GM12873 (cell line): Measurements from ENCODE around the gene EBP.

ENCODE experiments used
- TF ChIP-seq, protein P1 (sequence below): IDR thresholded peaks from 2 replicates; pipeline ENCODE4 v1.5.1; 2012; ENCODE audit warnings: low read depth, mild to moderate bottlenecking, moderate library complexity, low read length, control low read depth; ENCODE audit not compliant: insufficient read depth; ENCODE audit errors: missing control alignments

The EBP gene

DNA sequence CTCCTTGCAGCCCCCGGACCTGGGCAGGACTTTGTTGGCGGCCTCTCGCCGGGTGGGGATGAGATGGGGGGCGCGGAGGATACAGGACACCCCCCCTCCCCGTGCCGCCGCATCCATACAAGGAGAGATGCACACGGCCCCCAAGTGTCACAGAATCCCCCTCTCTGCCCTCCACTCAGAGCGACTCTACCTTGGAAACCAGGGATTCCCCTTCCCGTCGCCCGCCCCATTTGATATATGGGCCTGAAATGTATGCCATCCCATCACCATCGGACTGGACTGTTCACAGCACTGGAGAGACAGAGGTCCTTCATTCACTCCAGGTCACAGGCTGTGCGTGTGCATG lies 12.4 kb upstream of the EBP start:
- TF ChIP-seq, protein P1, sequence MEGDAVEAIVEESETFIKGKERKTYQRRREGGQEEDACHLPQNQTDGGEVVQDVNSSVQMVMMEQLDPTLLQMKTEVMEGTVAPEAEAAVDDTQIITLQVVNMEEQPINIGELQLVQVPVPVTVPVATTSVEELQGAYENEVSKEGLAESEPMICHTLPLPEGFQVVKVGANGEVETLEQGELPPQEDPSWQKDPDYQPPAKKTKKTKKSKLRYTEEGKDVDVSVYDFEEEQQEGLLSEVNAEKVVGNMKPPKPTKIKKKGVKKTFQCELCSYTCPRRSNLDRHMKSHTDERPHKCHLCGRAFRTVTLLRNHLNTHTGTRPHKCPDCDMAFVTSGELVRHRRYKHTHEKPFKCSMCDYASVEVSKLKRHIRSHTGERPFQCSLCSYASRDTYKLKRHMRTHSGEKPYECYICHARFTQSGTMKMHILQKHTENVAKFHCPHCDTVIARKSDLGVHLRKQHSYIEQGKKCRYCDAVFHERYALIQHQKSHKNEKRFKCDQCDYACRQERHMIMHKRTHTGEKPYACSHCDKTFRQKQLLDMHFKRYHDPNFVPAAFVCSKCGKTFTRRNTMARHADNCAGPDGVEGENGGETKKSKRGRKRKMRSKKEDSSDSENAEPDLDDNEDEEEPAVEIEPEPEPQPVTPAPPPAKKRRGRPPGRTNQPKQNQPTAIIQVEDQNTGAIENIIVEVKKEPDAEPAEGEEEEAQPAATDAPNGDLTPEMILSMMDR, result no peak

DNA sequence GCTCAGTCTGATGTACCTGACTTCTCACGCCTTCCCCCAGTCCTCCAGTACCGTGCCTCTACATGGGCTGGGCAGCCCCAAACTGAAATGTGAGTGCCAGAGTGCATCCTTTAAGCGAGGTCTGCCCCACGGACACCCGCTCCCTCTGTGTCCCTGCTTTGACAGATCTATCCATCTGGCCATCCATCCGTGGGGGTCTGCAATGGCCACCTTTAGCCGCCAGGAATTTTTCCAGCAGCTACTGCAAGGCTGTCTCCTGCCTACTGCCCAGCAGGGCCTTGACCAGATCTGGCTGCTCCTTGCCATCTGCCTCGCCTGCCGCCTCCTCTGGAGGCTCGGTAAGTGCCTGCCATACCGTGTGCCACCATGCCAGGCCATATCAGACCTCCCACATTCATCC lies 12.0 kb upstream of the EBP start:
- TF ChIP-seq, protein P1, result no peak

DNA sequence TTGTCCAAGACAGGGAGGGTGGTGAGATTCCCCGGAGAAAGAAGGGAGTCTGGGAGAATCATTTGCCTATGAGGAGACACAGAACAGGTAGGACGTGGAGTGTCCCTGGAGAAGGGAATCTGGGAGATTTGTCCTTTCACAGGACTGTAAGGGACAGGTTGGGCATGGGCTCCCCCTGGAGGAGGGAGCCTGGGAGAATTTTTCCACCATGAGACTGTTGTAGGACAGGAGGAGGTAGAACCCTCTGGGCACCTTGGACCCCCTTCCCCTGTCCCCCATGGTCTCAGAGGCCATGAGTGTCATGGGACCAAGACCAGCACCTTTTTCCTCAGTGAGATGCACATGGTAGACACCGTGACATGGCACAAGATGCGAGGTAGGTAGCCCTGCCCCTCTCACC lies 10.0 kb upstream of the EBP start:
- TF ChIP-seq, protein P1, result peak; percentile 28

DNA sequence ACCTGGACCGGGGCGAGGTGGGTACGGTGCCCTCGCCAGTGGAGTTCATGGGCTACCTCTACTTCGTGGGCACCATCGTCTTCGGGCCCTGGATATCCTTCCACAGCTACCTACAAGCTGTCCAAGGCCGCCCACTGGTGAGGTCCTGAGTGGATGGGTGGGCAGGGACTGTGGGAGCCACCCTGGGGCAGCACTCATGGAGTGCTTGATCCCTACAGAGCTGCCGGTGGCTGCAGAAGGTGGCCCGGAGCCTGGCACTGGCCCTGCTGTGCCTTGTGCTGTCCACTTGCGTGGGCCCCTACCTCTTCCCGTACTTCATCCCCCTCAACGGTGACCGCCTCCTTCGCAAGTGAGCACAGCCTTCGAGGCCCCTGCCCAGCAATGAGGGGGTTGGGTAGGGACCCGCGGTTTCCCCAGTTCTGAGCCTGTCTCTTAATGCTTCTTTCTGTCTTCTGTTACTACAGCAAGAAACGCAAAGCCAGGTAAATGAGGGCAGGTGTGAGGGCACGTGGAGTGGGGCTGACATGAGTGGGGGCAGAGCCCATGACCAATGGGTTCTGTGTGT lies 9.2 kb upstream of the EBP start:
- TF ChIP-seq, protein P1, result no peak

DNA sequence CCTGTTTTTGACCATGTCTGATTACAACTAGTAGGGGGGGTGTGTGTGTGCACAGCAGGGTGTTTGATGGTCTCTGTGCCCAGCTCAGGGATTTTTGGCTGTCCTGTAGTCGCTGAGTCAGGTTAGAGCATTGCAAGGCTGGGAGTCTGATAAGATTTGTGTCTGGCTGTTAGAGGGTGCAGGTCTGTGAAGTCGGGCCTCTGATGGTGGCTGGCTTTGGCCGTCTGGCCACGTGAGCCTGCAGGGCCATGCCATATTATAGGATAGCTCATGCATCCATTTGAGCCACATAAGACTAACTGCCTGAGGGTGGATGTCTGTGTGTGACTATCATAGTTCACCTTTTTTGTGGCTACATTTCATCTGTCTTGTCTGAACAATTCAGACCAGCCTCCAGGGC lies 7.9 kb upstream of the EBP start:
- TF ChIP-seq, protein P1, result no peak

DNA sequence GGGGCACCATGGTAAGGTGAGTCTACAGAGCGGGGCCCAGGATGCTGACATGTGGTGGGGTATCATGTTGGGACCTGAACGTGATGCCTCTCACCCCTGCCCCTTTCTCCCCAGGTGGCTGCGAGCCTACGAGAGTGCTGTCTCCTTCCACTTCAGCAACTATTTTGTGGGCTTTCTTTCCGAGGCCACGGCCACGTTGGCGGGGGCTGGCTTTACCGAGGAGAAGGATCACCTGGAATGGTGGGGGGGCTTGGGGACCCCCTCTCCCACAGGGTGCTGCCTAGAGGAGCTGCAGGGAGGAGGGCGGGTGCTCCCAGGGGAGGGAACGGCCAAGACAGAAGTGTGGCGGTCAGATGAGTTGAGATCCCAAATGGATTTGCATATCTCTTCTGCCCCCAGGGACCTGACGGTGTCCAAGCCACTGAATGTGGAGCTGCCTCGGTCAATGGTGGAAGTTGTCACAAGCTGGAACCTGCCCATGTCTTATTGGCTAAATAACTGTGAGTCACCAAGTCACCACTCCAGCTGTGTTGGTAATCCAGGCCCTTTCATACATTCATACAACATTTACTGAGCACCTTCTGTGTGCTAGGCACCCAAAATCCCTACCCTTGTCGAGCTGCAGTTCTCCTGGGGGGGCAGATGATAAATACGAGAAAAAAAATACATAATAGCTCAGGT lies 7.3 kb upstream of the EBP start:
- TF ChIP-seq, protein P1, result no peak

DNA sequence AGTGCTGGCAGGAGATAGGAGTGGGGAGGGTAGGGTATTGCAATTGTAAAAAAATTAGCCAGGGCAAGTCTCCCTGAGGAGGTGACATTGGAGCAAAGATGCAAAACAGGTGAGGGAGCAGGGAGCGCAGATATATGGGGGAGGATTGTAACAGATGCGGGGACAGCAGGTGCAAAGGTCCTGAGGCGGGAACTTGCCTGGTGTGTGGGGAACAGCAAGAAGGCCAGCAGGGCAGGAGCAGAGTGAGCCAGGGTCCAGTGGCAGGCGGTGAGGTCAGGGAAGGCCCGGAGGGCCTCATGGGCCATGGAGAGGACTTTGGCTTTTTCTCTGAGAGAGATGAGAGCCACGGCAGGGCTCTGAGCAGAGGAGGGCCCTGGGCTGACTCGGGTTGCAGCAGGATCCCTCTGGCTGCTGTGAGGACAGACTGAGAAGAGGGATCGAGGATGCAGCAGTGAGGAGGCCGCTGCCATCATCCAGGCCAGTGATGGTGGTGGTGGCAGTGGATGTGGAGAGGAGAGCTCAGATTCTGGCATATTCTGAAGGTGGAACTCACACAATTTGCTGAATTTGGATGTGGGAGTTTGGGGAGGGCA lies 6.6 kb upstream of the EBP start:
- TF ChIP-seq, protein P1, result no peak
